MCF 10A (cell line): ENCODE data around the gene LHFPL3. TPM values are rescaled to one million over a fixed set of nuclear protein-coding genes. Genes with fewer than 3 reads are reported as not detected.
"Not testable (repeated sequence)": the region's sequence is repeated elsewhere in the genome, so short reads cannot be mapped to it uniquely, and the experiment has no call there.

ENCODE experiments used
- BruUV-seq: library from RNA; stranded (reverse); fragments of 400-500 nt; replicated peaks from 2 replicates; lab custom pipeline; 2021; lab: Mats Ljungman, UMichigan
- CTCF ChIA-PET: fragments of 300-600 bp; sonication (Branson Sonifier 250); formaldehyde crosslinking; extraction: SDS; loops from one replicate; lab custom pipeline; 2021; ENCODE audit warnings: antibody characterized with exemption, inconsistent platforms; lab: Yijun Ruan, JAX
- POLR2A ChIA-PET: fragments of 300-600, 350-650 bp; sonication (Branson Sonifier 250); formaldehyde crosslinking; extraction: SDS; loops from one replicate; lab custom pipeline; 2020; ENCODE audit warnings: antibody characterized with exemption, inconsistent platforms; lab: Yijun Ruan, JAX
- DNase-seq: peaks from one replicate; pipeline ENCODE4 v3.0.0-alpha.2; 2018; ENCODE audit not compliant: unreplicated experiment
- H3K27ac Mint-ChIP-seq: one replicate; pipeline ENCODE4 v1.8.0; 2022; ENCODE audit warnings: mild to moderate bottlenecking, low read depth, mixed read lengths; ENCODE audit not compliant: unreplicated experiment
- H3K27me3 Mint-ChIP-seq: one replicate; pipeline ENCODE4 v1.8.0; 2022; ENCODE audit warnings: mixed read lengths; ENCODE audit not compliant: insufficient read depth, unreplicated experiment
- H3K36me3 Mint-ChIP-seq: one replicate; pipeline ENCODE4 v1.8.0; 2022; ENCODE audit warnings: mild to moderate bottlenecking, moderate library complexity, mixed read lengths; ENCODE audit not compliant: insufficient read depth, unreplicated experiment
- H3K4me1 Mint-ChIP-seq: one replicate; pipeline ENCODE4 v1.8.0; 2022; ENCODE audit warnings: mixed read lengths; ENCODE audit not compliant: insufficient read depth, unreplicated experiment
- H3K4me3 Mint-ChIP-seq: one replicate; pipeline ENCODE4 v1.8.0; 2022; ENCODE audit warnings: mild to moderate bottlenecking, moderate library complexity, mixed read lengths; ENCODE audit not compliant: unreplicated experiment
- H3K9me3 Mint-ChIP-seq: one replicate; pipeline ENCODE4 v1.8.0; 2022; ENCODE audit warnings: mixed read lengths; ENCODE audit not compliant: unreplicated experiment
- intact Hi-C: fragments of 100-400 bp; cut with micrococcal nuclease; formaldehyde crosslinking; loops from 2 replicates; pipeline ENCODE4 v1.14.1; 2022
- total RNA-seq: library from RNA; stranded (reverse); gene quantifications from 2 replicates; pipeline ENCODE4 v1.2.3, GENCODE V29; 2022
- TF ChIP-seq, protein P1 (sequence below): fragments of 200-600 bp; IDR thresholded peaks from one replicate; pipeline ENCODE4 v1.8.0; 2022; ENCODE audit warnings: antibody characterized with exemption, mild to moderate bottlenecking; ENCODE audit not compliant: unreplicated experiment

The LHFPL3 gene
- total RNA-seq, 1 experiment from 2014 or later = not detected

GRCh38 chr7:104553074-104553473 lies 224.7 kb downstream of the LHFPL3 start:
- no peaks in the 10 kb centered on the region for H3K27me3 Mint-ChIP-seq
- TF ChIP-seq, protein P1, sequence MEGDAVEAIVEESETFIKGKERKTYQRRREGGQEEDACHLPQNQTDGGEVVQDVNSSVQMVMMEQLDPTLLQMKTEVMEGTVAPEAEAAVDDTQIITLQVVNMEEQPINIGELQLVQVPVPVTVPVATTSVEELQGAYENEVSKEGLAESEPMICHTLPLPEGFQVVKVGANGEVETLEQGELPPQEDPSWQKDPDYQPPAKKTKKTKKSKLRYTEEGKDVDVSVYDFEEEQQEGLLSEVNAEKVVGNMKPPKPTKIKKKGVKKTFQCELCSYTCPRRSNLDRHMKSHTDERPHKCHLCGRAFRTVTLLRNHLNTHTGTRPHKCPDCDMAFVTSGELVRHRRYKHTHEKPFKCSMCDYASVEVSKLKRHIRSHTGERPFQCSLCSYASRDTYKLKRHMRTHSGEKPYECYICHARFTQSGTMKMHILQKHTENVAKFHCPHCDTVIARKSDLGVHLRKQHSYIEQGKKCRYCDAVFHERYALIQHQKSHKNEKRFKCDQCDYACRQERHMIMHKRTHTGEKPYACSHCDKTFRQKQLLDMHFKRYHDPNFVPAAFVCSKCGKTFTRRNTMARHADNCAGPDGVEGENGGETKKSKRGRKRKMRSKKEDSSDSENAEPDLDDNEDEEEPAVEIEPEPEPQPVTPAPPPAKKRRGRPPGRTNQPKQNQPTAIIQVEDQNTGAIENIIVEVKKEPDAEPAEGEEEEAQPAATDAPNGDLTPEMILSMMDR = no peak
- DNase-seq = peak; percentile 81

DNA sequence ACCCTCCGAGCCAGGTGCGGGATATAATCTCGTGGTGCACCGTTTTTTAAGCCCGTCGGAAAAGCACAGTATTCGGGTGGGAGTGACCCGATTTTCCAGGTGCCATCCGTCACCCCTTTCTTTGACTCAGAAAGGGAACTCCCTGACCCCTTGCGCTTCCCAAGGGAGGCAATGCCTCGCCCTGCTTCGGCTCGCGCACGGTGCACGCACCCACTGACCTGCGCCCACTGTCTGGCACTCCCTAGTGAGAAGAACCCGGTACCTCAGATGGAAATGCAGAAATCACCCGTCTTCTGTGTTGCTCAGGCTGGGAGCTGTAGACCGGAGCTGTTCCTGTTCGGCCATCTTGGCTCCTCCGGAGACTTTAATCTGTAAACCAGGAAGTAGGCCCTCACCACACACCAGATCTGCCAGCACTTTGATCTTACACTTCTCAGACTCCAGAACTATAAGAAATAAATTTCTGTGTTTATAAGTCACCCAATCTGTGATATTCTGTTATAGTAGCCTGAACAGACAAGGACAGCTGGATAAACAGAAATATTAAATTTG lies 235.0 kb downstream of the LHFPL3 start:
- CTCF ChIA-PET = not testable (repeated sequence)

More at GRCh38 chr7:104553074-104553473, 224.7 kb downstream of the LHFPL3 start:
- ChIA-PET CTCF (interaction anchor here (0.8 kb wide), 1 partner anchor 323 kb away, joined by 6 read pairs; no protein-coding TSS in a partner anchor), POLR2A (interaction anchor here (0.9 to 1.0 kb wide), 2 partner anchors 24 to 75 kb away, joined by 3 to 8 read pairs; no protein-coding TSS in a partner anchor)
- H3K27ac Mint-ChIP-seq = peak overlapping the region; percentile 18
- peaks cover 6% of the 10 kb centered on the region for H3K36me3 Mint-ChIP-seq
- intact Hi-C loops = no loop called here
- no TSS peak for BruUV-seq
- H3K4me3 Mint-ChIP-seq = no peak overlapping the region
- peaks cover 18% of the 10 kb centered on the region for H3K4me1 Mint-ChIP-seq
- H3K9me3 Mint-ChIP-seq = peaks cover 24% of the 10 kb centered on the region

GRCh38 chr7:104569751-104570150 lies 241.3 kb downstream of the LHFPL3 start:
- Mint-ChIP-seq H3K27ac (no peak overlapping the region), H3K27me3 (peaks cover 50% of the 10 kb centered on the region), H3K4me3 (no peak overlapping the region), H3K36me3 (no peaks in the 10 kb centered on the region), H3K4me1 (no peaks in the 10 kb centered on the region), H3K9me3 (no peaks in the 10 kb centered on the region)
- intact Hi-C loops = no loop called here
- CTCF ChIA-PET = no interaction called here
- DNase-seq = no peak
- POLR2A ChIA-PET = no interaction called here
- TF ChIP-seq, protein P1 = no peak
- no TSS peak for BruUV-seq

More for the DNA sequence above, 235.0 kb downstream of the LHFPL3 start:
- intact Hi-C loops, H3K36me3 Mint-ChIP-seq, BruUV-seq, H3K4me1 Mint-ChIP-seq, H3K9me3 Mint-ChIP-seq, POLR2A ChIA-PET, H3K4me3 Mint-ChIP-seq, H3K27ac Mint-ChIP-seq, DNase-seq: not testable (repeated sequence)
- H3K27me3 Mint-ChIP-seq = peaks cover 15% of the 10 kb centered on the region

DNA sequence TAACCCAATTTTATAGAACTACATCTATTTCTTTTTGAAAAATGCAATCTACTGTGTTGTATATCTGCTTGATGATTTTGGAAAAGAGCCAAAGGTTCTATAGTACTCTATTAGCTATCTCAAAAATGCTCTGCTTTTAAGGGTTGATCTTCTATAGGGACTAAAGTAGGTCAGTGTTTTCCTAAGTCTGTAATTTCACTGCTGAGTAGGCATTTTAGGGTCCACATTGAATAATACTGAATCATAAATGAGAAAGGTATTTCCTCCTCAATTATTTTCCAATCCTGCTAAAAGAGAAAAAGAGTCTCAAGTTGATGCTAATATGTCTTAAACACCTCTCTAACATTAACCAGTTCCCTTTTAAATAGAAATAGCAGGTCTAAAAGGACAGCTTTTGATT lies 244.2 kb downstream of the LHFPL3 start:
- DNase-seq = no peak
- Mint-ChIP-seq H3K36me3 (no peaks in the 10 kb centered on the region), H3K4me1 (no peaks in the 10 kb centered on the region), H3K27ac (no peak overlapping the region), H3K27me3 (peaks cover 35% of the 10 kb centered on the region), H3K9me3 (no peaks in the 10 kb centered on the region), H3K4me3 (no peak overlapping the region)
- CTCF ChIA-PET = no interaction called here
- POLR2A ChIA-PET = no interaction called here
- BruUV-seq = no TSS peak
- TF ChIP-seq, protein P1 = no peak
- intact Hi-C loops = no loop called here
